Thoracic aorta (tissue), 2 donors: Measurements from ENCODE around the gene MEGF11. TPM values are rescaled to one million over a fixed set of nuclear protein-coding genes. Genes with fewer than 3 reads are reported as not detected.

Experiments
- ATAC-seq: fragments of 150-250 bp; one replicate; pipeline ENCODE4 v1.8.0; 2017; ENCODE audit warnings: low read depth; ENCODE audit not compliant: insufficient number of reproducible peaks, low FRiP score
- DNase-seq: peaks from one replicate; pipeline ENCODE4 v3.0.0-alpha.2; 2020; ENCODE audit warnings: low spot score
- H3K27ac ChIP-seq, 2 donors: fragments of 200-600 bp; sonication (generic); 1 replicate in 1 of 2; 2 replicates in 1 of 2; pipeline ENCODE4 v1.5.1; 2016; ENCODE audit warnings: mild to moderate bottlenecking in 2 of 2, moderate library complexity in 2 of 2
- H3K27me3 ChIP-seq: fragments of 200-600 bp; sonication (generic); replicated peaks from 2 replicates; pipeline ENCODE4 v1.6.0; 2016; ENCODE audit warnings: mild to moderate bottlenecking; ENCODE audit not compliant: insufficient read depth
- H3K36me3 ChIP-seq: fragments of 200-600 bp; sonication (generic); one replicate; pipeline ENCODE4 v1.5.1; 2016
- H3K4me1 ChIP-seq, 2 donors: fragments of 200-600 bp; sonication (generic); 1 replicate in 1 of 2; 2 replicates in 1 of 2; pipeline versions ENCODE4 v1.5.1 to v1.6.0; 2016; ENCODE audit warnings: low read depth in 2 of 2, mild to moderate bottlenecking in 1 of 2; ENCODE audit not compliant: control insufficient read depth in 1 of 2
- H3K4me3 ChIP-seq: fragments of 200-600 bp; sonication (generic); 2 replicates; pipeline ENCODE4 v1.5.1; 2016; ENCODE audit warnings: mild to moderate bottlenecking
- H3K9me3 ChIP-seq: fragments of 200-600 bp; sonication (generic); 2 replicates; pipeline ENCODE4 v1.5.1; 2016
- total RNA-seq, 2 donors: library from RNA; depleted of rRNA; stranded (reverse); fragments of >200 nt; gene quantifications; one replicate each; pipeline versions ENCODE4 v1.1.0 to v1.2.3, GENCODE V29; 2016
- TF ChIP-seq, protein P1 (sequence below): fragments of 200-600 bp; sonication (generic); IDR thresholded peaks from one replicate; pipeline ENCODE4 v1.5.1; 2019; ENCODE audit warnings: antibody characterized with exemption

Gene MEGF11
- total RNA-seq, 2 donors from 2014 or later, result not detected

GRCh38 chr15:65925338-65925737, 328.2 kb downstream of the MEGF11 start:
- Histone ChIP-seq H3K4me1 (peaks cover 0 to 8% of the 10 kb centered on the region in 2 donors), H3K27me3 (no peaks in the 10 kb centered on the region), H3K36me3 (no peaks in the 10 kb centered on the region), H3K27ac (no peak overlapping the region), H3K9me3 (no peaks in the 10 kb centered on the region), H3K4me3 (no peak overlapping the region)
- ATAC-seq (no peak), DNase-seq (no peak)
- TF ChIP-seq, protein P1, sequence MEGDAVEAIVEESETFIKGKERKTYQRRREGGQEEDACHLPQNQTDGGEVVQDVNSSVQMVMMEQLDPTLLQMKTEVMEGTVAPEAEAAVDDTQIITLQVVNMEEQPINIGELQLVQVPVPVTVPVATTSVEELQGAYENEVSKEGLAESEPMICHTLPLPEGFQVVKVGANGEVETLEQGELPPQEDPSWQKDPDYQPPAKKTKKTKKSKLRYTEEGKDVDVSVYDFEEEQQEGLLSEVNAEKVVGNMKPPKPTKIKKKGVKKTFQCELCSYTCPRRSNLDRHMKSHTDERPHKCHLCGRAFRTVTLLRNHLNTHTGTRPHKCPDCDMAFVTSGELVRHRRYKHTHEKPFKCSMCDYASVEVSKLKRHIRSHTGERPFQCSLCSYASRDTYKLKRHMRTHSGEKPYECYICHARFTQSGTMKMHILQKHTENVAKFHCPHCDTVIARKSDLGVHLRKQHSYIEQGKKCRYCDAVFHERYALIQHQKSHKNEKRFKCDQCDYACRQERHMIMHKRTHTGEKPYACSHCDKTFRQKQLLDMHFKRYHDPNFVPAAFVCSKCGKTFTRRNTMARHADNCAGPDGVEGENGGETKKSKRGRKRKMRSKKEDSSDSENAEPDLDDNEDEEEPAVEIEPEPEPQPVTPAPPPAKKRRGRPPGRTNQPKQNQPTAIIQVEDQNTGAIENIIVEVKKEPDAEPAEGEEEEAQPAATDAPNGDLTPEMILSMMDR, result no peak

DNA sequence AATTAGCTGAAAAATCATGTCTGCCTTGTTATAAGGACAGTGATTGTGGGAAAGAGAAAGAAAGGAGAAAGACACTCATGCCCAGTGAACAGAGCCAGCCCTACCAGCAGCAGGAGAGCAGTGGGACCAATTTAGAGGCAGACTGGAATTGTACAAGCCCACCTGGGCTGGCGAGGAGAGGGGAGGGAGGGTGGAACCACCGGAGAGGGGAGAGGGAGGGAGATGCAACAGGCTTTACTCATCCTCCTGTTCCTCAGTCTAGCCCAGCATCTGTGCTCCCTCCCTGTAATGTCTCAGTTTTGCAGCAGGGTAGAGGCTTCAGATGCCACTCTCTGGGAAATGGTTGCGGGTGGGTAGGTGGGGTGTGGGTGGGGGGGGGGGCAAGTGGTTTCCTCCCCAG, 329.5 kb downstream of the MEGF11 start:
- ATAC-seq, result no peak
- no peak for DNase-seq
- Histone ChIP-seq H3K4me3 (no peak overlapping the region), H3K36me3 (no peaks in the 10 kb centered on the region), H3K4me1 (peaks cover 0 to 8% of the 10 kb centered on the region in 2 donors), H3K27me3 (no peaks in the 10 kb centered on the region), H3K9me3 (no peaks in the 10 kb centered on the region), H3K27ac (no peak overlapping the region)
- TF ChIP-seq, protein P1, result no peak

- no peak for DNase-seq
- Histone ChIP-seq H3K27ac (no peak overlapping the region), H3K4me3 (no peak overlapping the region), H3K9me3 (no peaks in the 10 kb centered on the region), H3K27me3 (no peaks in the 10 kb centered on the region), H3K36me3 (no peaks in the 10 kb centered on the region), H3K4me1 (peaks cover 0 to 8% of the 10 kb centered on the region in 2 donors)
- TF ChIP-seq, protein P1, result no peak
- ATAC-seq, result no peak
Observed at GRCh38 chr15:65923264-65923663, 330.3 kb downstream of the MEGF11 start.

GRCh38 chr15:65922621-65923020, 330.9 kb downstream of the MEGF11 start:
- no peaks in the 10 kb centered on the region for H3K27me3 ChIP-seq
- H3K4me1 ChIP-seq, result peaks cover 0 to 8% of the 10 kb centered on the region in 2 donors
- ATAC-seq (no peak), DNase-seq (no peak)
- H3K9me3 ChIP-seq, result no peaks in the 10 kb centered on the region
- TF ChIP-seq, protein P1, result no peak
- H3K27ac ChIP-seq, result no peak overlapping the region
- H3K4me3 ChIP-seq, result no peak overlapping the region
- H3K36me3 ChIP-seq, result no peaks in the 10 kb centered on the region

GRCh38 chr15:65921780-65922179, 331.8 kb downstream of the MEGF11 start:
- DNase-seq (no peak), ATAC-seq (no peak)
- Histone ChIP-seq H3K4me1 (peaks cover 0 to 14% of the 10 kb centered on the region in 2 donors), H3K27me3 (no peaks in the 10 kb centered on the region), H3K4me3 (no peak overlapping the region), H3K27ac (no peak overlapping the region), H3K9me3 (no peaks in the 10 kb centered on the region), H3K36me3 (no peaks in the 10 kb centered on the region)
- TF ChIP-seq, protein P1, result no peak
